Measurements from ENCODE around the gene TRMU. TPM values are rescaled to one million over a fixed set of nuclear protein-coding genes. Genes with fewer than 3 reads are reported as not detected.

Gene TRMU
- polyA plus RNA-seq, 1 experiment: 23.7 TPM

DNA sequence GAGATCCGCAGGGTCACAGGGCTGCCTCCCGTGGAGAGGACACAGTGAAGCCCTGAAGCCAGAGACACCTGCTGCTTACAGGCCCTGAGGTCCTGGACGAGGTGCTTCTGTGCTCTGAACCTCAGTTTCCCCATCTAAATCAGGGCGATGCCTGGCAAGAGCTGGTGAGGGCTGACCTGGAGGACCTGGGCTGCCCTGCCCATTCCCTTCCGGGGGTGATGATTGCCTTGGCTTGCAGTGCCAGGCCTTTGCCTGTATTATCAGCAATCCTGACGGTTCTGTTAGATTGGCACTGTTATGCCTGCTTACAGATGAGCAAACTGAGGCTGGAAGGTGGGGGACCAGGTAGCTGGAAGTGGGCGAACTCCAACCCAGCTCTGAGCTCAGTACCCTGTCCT, 46.7 kb upstream of the TRMU start:
- TF ChIP-seq, protein P1, sequence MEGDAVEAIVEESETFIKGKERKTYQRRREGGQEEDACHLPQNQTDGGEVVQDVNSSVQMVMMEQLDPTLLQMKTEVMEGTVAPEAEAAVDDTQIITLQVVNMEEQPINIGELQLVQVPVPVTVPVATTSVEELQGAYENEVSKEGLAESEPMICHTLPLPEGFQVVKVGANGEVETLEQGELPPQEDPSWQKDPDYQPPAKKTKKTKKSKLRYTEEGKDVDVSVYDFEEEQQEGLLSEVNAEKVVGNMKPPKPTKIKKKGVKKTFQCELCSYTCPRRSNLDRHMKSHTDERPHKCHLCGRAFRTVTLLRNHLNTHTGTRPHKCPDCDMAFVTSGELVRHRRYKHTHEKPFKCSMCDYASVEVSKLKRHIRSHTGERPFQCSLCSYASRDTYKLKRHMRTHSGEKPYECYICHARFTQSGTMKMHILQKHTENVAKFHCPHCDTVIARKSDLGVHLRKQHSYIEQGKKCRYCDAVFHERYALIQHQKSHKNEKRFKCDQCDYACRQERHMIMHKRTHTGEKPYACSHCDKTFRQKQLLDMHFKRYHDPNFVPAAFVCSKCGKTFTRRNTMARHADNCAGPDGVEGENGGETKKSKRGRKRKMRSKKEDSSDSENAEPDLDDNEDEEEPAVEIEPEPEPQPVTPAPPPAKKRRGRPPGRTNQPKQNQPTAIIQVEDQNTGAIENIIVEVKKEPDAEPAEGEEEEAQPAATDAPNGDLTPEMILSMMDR (IDR thresholded peaks at IDR 0.05; ENCODE audit: low read depth, low read length): no peak
- Histone ChIP-seq H3K4me3 (ENCODE audit: low read depth, low read length) (no peak overlapping the region), H3K27ac (ENCODE audit: low read depth, low read length) (no peak overlapping the region), H3K27me3 (ENCODE audit: control insufficient read depth, insufficient read depth, low read length) (no peaks in the 10 kb centered on the region), H3K9me3 (ENCODE audit: control insufficient read depth, insufficient read depth, low read length) (peaks cover 10% of the 10 kb centered on the region)
- ChIA-PET POLR2A (no interaction called here), CTCF (no interaction called here)
- DNase-seq (ENCODE audit: low read depth, low spot score): no peak

DNA sequence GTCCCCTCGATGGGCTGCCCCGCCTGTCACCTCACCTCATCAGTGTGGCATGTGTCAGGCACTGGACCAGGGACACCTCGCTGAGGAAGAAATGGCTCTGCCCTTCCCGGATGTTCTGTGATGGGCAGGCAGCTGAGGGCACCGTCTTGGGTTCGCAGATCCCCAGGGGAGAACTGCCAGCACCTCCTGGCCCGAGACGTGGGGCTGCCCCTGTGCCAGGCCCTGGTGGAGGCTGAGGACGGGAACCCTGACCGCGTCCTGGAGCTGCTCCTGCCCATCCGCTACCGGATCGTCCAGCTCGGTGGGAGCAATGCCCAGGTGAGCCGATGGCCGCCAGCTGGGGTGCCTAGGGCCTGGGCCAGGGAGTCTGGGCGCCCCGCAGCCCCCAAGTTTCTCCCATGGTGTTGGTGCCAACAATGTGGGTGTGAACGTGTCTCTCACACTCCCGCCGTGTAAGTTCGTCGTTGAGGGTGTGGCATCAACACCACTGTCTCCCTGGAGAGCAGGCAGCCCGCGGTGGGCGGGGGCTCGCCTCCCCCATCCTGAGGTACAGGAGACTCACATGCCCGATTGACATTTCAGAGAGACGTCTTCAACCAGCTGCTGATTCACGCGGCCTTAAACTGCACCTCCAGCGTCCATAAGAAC, 46.1 kb upstream of the TRMU start:
- no peaks in the 10 kb centered on the region for H3K27me3 ChIP-seq (ENCODE audit: control insufficient read depth, insufficient read depth, low read length)
- TF ChIP-seq, protein P1 (IDR thresholded peaks at IDR 0.05; ENCODE audit: low read depth, low read length): no peak
- POLR2A ChIA-PET: no interaction called here
- H3K9me3 ChIP-seq (ENCODE audit: control insufficient read depth, insufficient read depth, low read length): peaks cover 10% of the 10 kb centered on the region
- H3K27ac ChIP-seq (ENCODE audit: low read depth, low read length): no peak overlapping the region
- no peak for DNase-seq (ENCODE audit: low read depth, low spot score)
- no peak overlapping the region for H3K4me3 ChIP-seq (ENCODE audit: low read depth, low read length)
- CTCF ChIA-PET: no interaction called here

DNA sequence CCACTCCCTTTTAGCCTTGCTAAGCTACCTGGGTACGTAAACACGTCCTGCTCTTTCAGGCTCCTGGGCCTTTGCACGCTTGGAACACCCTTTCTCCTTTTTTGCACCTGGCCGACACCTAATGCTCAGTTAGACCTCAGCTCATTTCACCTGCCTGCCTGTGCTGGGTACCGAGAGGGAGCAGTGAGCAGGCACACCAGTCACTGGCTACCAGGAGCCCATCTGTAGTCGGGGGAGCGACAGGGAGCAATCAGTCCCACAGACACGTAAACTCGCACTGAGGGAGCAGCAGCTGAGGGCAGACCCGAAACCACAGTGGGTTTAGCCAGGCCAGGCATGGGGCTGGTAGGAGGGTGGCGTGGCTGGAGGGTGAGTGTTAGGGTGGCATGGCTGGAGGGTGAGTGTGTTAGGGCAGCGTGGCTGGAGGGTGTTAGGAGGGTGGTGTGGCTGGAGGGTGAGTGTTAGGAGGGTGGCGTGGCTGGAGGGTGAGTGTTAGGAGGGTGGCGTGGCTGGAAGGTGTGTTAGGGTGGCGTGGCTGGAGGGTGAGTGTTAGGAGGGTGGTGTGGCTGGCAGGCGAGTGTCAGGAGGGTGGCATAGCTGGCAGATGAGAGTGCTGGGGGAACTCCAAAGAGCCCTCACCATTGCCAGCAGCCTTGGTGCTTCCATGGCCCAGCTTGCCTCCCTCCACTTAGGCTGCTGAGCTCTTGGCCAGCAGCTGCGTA, 45.2 kb upstream of the TRMU start:
- ChIA-PET CTCF (interaction anchor here (0.5 kb wide), 1 partner anchor 45 kb away, joined by 3 read pairs; the partner anchor contains the start of gene TRMU), POLR2A (no interaction called here)
- TF ChIP-seq, protein P1 (IDR thresholded peaks at IDR 0.05; ENCODE audit: low read depth, low read length): no peak
- Histone ChIP-seq H3K27me3 (ENCODE audit: control insufficient read depth, insufficient read depth, low read length) (no peaks in the 10 kb centered on the region), H3K27ac (ENCODE audit: low read depth, low read length) (no peak overlapping the region), H3K9me3 (ENCODE audit: control insufficient read depth, insufficient read depth, low read length) (peaks cover 10% of the 10 kb centered on the region), H3K4me3 (ENCODE audit: low read depth, low read length) (no peak overlapping the region)
- DNase-seq (ENCODE audit: low read depth, low spot score): no peak

DNA sequence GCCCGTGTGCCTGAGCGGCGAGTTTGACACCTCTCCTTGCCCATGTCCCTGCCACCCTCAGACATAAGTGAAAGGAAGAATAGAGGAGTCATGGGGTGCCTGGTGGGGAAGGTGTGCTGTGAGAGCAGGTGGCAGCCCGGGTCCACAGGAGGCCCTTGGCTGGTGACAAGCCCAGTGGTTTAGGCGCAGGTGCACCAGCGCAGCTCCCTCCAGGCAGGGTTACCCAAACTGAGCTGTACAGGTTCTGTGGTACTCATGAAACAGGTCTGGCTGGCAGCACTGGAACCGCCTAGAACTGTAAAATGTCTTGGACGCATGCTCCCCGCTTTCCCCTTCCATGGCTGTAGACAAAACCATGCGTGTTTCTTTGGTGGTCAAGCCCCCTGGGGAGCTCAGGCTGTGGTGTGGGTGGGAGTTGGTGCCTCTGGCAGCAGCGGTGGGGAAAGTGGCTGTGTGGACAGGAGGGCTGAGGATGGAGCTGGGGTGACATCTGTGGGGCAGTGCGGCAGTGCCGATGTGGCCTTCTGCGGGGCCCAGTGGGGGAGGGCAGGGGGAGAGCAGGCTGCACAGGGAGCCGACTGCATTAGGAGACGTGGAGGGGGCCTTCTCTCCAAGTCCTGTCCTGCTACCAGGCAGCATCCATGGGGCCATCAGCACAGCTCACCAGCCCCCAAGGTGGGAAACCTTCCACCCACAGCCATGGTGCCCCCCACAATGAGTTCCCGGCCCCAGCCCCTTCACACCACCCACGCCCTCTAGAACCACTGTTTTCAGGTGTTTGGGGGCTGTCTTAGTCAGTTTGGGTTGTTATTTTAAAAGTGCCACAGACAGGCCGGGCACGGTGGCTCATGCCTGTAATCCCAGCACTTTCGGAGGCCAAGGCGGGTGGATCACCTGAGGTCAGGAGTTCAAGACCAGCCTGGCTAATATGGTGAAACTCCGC, 44.4 kb upstream of the TRMU start:
- H3K9me3 ChIP-seq (ENCODE audit: control insufficient read depth, insufficient read depth, low read length): peaks cover 10% of the 10 kb centered on the region
- no peak overlapping the region for H3K27ac ChIP-seq (ENCODE audit: low read depth, low read length)
- POLR2A ChIA-PET: no interaction called here
- TF ChIP-seq, protein P1 (IDR thresholded peaks at IDR 0.05; ENCODE audit: low read depth, low read length): no peak
- no peaks in the 10 kb centered on the region for H3K27me3 ChIP-seq (ENCODE audit: control insufficient read depth, insufficient read depth, low read length)
- CTCF ChIA-PET: no interaction called here
- H3K4me3 ChIP-seq (ENCODE audit: low read depth, low read length): no peak overlapping the region
- DNase-seq (ENCODE audit: low read depth, low spot score): no peak

Data from AG04450 (cell line).